ENCODE data around the gene WDPCP. TPM values are rescaled to one million over a fixed set of nuclear protein-coding genes. Genes with fewer than 3 reads are reported as not detected.
A peak's percentile ranks its signal among the peaks of the same experiment; 100 is the strongest.
"Not testable (repeated sequence)": the region's sequence is repeated elsewhere in the genome, so short reads cannot be mapped to it uniquely, and the experiment has no call there.

WDPCP gene
- polyA plus RNA-seq, 2 of the 4 experiments (the other 2 are of a cell fraction), result 3.0 to 7.6 TPM

DNA sequence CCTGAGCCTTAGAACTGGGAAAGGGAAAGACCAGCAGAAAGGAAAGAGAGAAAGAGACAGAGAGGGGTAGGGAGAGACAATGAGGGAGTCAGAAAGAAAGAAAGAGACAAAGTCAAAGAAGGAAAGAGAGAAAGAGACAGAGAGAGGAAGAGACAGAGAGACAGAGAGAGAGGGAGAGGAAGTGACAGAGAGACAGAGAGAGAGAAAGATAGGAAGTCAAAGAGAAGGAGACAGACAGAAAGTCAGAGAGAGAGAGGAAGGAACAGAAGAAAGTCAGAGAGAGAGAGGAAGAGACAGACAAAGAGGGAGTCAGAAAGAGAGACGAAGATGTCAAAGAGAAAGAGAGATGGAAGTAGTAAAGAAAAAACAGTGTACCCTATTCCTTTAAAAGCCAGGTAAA lies 261.8 kb downstream of the WDPCP start:
- Histone ChIP-seq H3K4me3 (no peak overlapping the region), H3K27ac (no peak overlapping the region), H3K4me1 (no peaks in the 10 kb centered on the region), H3K4me2 (no peak overlapping the region), H3K9me3 (no peaks in the 10 kb centered on the region)
- no peak for TF ChIP-seq HOXA7 (CRISPR knock-in tag; IDR thresholded peaks at IDR 0.05)
- TF ChIP-seq MYC (IDR thresholded peaks at IDR 0.05; ENCODE audit: borderline replicate concordance, low read length), result no peak
- TF ChIP-seq, protein P1, sequence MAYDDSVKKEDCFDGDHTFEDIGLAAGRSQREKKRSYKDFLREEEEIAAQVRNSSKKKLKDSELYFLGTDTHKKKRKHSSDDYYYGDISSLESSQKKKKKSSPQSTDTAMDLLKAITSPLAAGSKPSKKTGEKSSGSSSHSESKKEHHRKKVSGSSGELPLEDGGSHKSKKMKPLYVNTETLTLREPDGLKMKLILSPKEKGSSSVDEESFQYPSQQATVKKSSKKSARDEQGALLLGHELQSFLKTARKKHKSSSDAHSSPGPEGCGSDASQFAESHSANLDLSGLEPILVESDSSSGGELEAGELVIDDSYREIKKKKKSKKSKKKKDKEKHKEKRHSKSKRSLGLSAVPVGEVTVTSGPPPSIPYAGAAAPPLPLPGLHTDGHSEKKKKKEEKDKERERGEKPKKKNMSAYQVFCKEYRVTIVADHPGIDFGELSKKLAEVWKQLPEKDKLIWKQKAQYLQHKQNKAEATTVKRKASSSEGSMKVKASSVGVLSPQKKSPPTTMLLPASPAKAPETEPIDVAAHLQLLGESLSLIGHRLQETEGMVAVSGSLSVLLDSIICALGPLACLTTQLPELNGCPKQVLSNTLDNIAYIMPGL (CRISPR knock-in tag; IDR thresholded peaks at IDR 0.05; ENCODE audit: borderline replicate concordance), result no peak
- TF ChIP-seq JUN (IDR thresholded peaks at IDR 0.05), result no peak
- no peak for TF ChIP-seq HDAC2 (IDR thresholded peaks at IDR 0.05)
- no peak for TF ChIP-seq HOXB5 (CRISPR knock-in tag; IDR thresholded peaks at IDR 0.05)
- no peak for TF ChIP-seq ZC3H11A (IDR thresholded peaks at IDR 0.05)
- TF ChIP-seq RCOR1 (IDR thresholded peaks at IDR 0.05; ENCODE audit: low read depth, low read length), result no peak
- no peak for TF ChIP-seq ESRRA (IDR thresholded peaks at IDR 0.05; ENCODE audit: borderline replicate concordance, low read length)
- TF ChIP-seq, protein P2, sequence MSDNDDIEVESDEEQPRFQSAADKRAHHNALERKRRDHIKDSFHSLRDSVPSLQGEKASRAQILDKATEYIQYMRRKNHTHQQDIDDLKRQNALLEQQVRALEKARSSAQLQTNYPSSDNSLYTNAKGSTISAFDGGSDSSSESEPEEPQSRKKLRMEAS (IDR thresholded peaks at IDR 0.05), result no peak
- TF ChIP-seq POLR2A (IDR thresholded peaks at IDR 0.05; ENCODE audit: low read length), result no peak
- TF ChIP-seq, protein P3, sequence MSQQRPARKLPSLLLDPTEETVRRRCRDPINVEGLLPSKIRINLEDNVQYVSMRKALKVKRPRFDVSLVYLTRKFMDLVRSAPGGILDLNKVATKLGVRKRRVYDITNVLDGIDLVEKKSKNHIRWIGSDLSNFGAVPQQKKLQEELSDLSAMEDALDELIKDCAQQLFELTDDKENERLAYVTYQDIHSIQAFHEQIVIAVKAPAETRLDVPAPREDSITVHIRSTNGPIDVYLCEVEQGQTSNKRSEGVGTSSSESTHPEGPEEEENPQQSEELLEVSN (IDR thresholded peaks at IDR 0.05; ENCODE audit: borderline replicate concordance, low read depth), result no peak
- TF ChIP-seq FOSB (CRISPR knock-in tag; IDR thresholded peaks at IDR 0.05), result no peak
- no peak for TF ChIP-seq POLR2AphosphoS2 (conservative IDR thresholded peaks at IDR 0.05; ENCODE audit: low read length)
- no peak for TF ChIP-seq NFE2L2 (conservative IDR thresholded peaks at IDR 0.05; ENCODE audit: low read length)
- TF ChIP-seq, protein P4, sequence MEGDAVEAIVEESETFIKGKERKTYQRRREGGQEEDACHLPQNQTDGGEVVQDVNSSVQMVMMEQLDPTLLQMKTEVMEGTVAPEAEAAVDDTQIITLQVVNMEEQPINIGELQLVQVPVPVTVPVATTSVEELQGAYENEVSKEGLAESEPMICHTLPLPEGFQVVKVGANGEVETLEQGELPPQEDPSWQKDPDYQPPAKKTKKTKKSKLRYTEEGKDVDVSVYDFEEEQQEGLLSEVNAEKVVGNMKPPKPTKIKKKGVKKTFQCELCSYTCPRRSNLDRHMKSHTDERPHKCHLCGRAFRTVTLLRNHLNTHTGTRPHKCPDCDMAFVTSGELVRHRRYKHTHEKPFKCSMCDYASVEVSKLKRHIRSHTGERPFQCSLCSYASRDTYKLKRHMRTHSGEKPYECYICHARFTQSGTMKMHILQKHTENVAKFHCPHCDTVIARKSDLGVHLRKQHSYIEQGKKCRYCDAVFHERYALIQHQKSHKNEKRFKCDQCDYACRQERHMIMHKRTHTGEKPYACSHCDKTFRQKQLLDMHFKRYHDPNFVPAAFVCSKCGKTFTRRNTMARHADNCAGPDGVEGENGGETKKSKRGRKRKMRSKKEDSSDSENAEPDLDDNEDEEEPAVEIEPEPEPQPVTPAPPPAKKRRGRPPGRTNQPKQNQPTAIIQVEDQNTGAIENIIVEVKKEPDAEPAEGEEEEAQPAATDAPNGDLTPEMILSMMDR (IDR thresholded peaks at IDR 0.05), result no peak
- no peak for TF ChIP-seq RARB (CRISPR knock-in tag; IDR thresholded peaks at IDR 0.05)
- DNase-seq (ENCODE audit: low read depth in 1 of 2, low spot score in 1 of 2), result no peak
- no peak for FAIRE-seq
- CTCF ChIA-PET, result no interaction called here
- POLR2A ChIA-PET, result no interaction called here
- WGBS (ENCODE audit: missing lambda C conversion rate), result 61% methylated on average over 1 of the region's 1 CpG
- no peak for ATAC-seq

DNA sequence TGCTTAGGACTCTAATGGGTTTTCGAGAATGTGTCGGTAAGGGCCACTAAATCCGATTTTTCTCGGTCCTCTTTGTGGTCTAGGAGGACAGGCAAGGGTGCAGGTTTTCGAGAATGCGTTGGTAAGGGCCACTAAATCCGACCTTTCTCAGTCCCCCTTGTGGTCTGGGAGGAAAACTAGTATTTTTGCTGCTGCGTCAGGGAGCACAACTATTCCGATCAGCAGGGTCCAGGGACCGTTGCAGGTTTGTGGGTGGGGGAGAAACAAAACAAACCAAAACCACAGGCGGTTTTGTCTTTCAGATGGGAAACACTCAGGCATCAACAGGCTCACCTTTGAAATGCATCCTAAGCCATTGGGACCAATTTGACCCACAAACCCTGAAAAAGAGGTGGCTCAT lies 264.6 kb downstream of the WDPCP start:
- H3K4me1 ChIP-seq; POLR2A ChIA-PET; CTCF ChIA-PET; FAIRE-seq; ATAC-seq; H3K4me3 ChIP-seq; H3K9me3 ChIP-seq; H3K27ac ChIP-seq; DNase-seq (ENCODE audit: low read depth in 1 of 2, low spot score in 1 of 2); H3K4me2 ChIP-seq: not testable (repeated sequence)
- WGBS (ENCODE audit: missing lambda C conversion rate), result 70% methylated on average over 11 of the region's 11 CpGs

DNA sequence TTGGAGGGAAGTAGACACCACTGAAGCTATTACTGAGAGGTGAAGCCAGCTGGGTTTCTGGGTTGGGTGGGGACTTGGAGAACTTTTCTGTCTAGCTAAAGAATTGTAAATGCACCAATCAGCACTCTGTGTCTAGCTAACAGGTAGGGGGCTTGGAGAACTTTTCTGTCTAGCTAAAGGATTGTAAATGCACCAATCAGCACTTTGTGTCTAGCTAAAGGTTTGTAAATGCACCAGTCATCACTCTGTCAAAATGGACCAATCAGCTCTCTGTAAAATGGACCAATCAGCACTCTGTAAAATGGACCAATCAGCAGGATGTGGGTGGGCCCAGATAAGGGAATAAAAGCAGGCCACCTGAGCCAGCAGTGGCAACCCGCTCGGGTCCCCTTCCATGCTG lies 266.3 kb downstream of the WDPCP start:
- H3K9me3 ChIP-seq; ATAC-seq; H3K4me1 ChIP-seq; DNase-seq (ENCODE audit: low read depth in 1 of 2, low spot score in 1 of 2); FAIRE-seq; POLR2A ChIA-PET; H3K4me3 ChIP-seq; H3K27ac ChIP-seq; H3K4me2 ChIP-seq: not testable (repeated sequence)
- TF ChIP-seq MAFK (IDR thresholded peaks at IDR 0.05; ENCODE audit: partially characterized antibody), result peak; percentile 60
- CTCF ChIA-PET, result interaction anchor here (0.7 kb wide), 1 partner anchor 12 kb away, joined by 3 read pairs; no protein-coding TSS in a partner anchor
- 93% methylated on average over 2 of the region's 2 CpGs for WGBS (ENCODE audit: missing lambda C conversion rate)

DNA sequence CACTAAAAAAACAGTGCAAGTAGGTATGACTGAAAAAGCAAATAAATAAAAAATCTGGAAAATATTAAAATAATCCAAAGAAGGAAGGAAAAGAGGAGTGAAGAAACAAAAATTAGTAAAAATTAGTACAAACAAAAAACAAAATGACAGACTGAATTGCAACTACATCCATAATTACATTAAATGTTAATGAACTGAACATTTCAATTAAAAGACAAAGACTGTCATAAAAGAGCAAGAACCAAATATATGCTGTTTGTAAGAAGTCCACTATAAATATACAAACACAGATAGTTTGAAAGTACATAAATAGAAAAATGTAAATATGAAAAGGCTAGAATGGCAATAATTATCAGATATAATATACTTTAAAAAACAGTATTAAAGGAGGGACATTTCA lies 267.6 kb downstream of the WDPCP start:
- no peak overlapping the region for H3K4me2 ChIP-seq
- ChIA-PET CTCF (no interaction called here), POLR2A (no interaction called here)
- H3K9me3 ChIP-seq, result no peaks in the 10 kb centered on the region
- no peak for FAIRE-seq
- no peak for DNase-seq (ENCODE audit: low read depth in 1 of 2, low spot score in 1 of 2)
- no peak overlapping the region for H3K4me3 ChIP-seq
- H3K27ac ChIP-seq, result no peak overlapping the region
- H3K4me1 ChIP-seq, result no peaks in the 10 kb centered on the region
- no peak for ATAC-seq
- TF ChIP-seq PHF8 (IDR thresholded peaks at IDR 0.05; ENCODE audit: borderline replicate concordance, low read depth) (no peak), NFE2L2 (conservative IDR thresholded peaks at IDR 0.05; ENCODE audit: low read length) (no peak), CBX8 (IDR thresholded peaks at IDR 0.05) (no peak), ZC3H11A (IDR thresholded peaks at IDR 0.05) (no peak), RCOR1 (IDR thresholded peaks at IDR 0.05; ENCODE audit: low read depth, low read length) (no peak), RARB (CRISPR knock-in tag; IDR thresholded peaks at IDR 0.05) (no peak), POLR2A (IDR thresholded peaks at IDR 0.05; ENCODE audit: low read length) (no peak), EP300 (IDR thresholded peaks at IDR 0.05) (no peak), HEYL (CRISPR knock-in tag; IDR thresholded peaks at IDR 0.05) (no peak), CEBPB (IDR thresholded peaks at IDR 0.05) (no peak), SREBF2 (IDR thresholded peaks at IDR 0.05) (no peak), CHD4 (IDR thresholded peaks at IDR 0.05; ENCODE audit: borderline replicate concordance) (no peak), CBX2 (IDR thresholded peaks at IDR 0.05; ENCODE audit: borderline replicate concordance, low read depth) (no peak), RNF2 (IDR thresholded peaks at IDR 0.05; ENCODE audit: borderline replicate concordance, low read depth) (no peak), EHMT2 (IDR thresholded peaks at IDR 0.05; ENCODE audit: low read depth) (no peak), BHLHE40 (IDR thresholded peaks at IDR 0.05; ENCODE audit: low read depth, low read length) (no peak), TP53 (CRISPR knock-in tag; IDR thresholded peaks at IDR 0.05) (no peak)

All from A549 (cell line).